ENCODE results near the gene NTPCR.

The NTPCR gene

DNA sequence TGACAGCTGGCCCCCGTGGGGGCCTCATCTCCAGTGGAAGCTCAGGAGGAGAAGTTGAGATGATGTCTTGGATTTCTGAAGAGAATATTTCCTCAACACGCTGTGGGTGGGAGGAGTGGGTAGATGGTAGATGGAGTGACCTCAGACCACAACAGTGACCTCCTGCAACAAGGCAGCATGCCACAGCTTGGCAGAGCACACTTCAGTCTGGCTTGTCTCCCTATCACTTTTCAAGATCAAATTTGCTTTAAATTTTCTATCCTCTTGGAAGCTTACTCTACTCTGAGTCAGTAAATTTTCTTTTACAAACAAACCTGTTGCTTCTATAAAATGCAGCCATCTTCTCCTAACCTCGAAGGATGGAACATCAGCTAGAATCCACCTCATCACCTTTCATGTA, 59.7 kb downstream of the NTPCR start:
- no peak for DNase-seq (ENCODE audit: low read depth)

DNA sequence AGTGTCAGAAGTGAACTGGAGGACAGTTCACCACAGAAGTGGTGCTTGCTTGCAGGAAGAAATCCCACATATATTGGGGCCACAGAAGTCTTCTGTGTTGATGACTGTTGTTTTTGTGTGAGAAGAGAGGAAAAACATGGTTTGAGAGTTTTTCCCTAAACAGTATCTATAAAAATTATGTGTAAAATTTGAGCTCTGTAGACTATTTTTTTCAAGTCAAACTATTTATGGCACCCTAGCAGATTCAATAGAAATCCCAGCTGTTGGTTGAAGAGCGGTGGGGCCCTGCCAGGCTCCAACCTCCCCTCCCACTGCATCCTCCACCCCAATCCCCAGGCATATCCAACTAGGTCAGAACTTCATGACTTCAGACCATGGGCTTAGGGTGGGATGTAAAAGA, 61.6 kb downstream of the NTPCR start:
- no peak for DNase-seq (ENCODE audit: low read depth)

DNA sequence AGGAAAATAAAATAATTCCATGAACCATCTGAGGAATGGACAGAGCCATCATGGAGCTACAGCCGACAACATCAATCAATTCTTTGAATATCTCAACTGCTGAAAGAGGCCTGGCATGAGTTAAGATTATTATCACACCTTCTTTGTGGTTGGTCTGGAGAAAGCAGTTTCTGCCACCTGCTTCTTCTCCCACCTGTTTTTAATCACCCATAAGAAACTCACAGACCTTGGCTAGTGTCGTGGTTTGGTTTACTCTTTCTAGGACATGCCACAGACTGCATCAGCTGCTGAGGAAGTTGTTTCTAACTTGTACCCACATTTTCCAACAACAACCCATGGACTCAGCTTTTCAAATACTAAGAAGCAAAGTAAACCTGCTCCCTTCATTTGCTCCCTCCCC, 65.6 kb downstream of the NTPCR start:
- DNase-seq (ENCODE audit: low read depth), result no peak

DNA sequence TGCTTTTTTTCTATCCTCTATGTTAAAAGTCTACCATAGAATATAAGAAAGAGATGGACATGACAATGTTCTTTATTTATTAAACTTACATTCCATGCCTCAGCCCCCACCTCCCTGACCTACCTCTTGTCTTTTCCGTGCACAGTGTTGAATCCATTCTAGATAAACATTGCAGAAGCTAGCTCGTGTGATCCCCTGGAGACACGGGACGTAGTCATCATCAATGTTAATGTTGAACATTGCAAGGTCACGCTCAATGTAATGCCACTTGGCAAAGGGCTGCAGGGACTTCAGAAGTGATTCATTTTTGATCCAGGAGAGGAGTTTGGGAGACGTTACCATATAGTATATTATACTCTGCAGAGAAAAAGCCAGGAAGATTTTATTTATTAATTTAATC, 66.4 kb downstream of the NTPCR start:
- DNase-seq (ENCODE audit: low read depth), result no peak

DNA sequence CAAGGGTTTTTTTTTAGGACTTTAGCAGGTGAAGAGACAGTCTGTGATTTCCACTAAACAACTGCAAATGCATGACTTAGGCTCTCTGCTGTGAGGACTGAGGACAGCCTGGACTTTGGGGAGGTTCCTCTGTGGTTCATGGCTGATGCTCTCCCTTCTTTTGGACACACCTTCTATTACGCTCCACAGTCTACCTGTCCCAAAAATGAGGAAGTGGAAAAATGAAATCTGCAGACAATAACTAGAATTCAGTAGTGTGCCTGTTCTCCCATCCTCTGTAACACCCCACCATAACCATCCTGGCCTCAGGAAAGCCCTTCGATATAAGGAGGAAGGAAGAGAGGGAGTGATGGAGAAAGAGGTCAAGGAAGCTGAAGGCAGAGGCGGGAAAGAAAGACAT, 68.7 kb downstream of the NTPCR start:
- DNase-seq (ENCODE audit: low read depth), result no peak

DNA sequence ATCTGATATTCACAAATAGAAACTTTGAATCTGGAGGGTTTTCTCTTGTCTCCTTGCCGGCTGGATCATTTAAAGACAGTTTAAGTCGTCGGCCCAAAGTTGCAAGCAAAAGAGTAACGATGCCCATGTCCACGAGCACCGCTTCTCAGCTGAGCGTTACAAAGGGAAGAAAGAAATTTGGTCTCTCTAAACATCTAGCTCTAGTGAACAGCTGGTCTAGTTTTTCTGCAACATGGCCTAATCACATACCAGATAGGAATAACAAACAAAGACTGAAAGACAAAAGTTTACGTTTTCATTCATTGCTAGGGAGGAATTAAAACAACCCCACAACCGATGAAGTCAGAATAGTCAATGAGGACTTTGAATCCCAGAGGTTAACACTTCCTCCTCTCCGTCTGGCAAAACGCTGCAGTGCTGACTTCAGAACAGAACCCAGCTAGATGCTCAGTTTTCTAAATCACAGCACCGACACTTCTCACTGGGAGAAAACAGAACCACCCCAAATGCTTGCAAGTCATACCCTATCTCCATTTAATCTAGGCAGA, 69.4 kb downstream of the NTPCR start:
- DNase-seq (ENCODE audit: low read depth), result no peak

DNA sequence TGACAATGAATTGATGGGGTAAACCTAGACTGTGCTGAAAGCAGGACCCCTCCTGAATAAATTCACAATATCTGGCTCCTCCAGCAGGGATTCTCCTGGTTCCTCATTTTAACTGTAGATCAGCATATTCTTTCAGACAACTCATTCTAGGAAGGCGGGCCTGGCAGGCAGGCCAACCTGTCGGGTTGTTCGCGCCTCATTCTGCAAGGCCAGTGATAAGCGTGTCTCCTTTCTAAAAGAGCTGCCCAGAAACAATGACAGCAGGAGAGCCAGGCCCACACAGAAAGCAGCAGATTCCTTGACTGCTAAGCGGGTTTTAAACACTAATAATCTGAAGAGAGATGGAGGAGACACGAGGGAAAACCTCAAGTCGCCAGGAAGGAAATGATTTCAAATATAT, 70.0 kb downstream of the NTPCR start:
- no peak for DNase-seq (ENCODE audit: low read depth)

DNA sequence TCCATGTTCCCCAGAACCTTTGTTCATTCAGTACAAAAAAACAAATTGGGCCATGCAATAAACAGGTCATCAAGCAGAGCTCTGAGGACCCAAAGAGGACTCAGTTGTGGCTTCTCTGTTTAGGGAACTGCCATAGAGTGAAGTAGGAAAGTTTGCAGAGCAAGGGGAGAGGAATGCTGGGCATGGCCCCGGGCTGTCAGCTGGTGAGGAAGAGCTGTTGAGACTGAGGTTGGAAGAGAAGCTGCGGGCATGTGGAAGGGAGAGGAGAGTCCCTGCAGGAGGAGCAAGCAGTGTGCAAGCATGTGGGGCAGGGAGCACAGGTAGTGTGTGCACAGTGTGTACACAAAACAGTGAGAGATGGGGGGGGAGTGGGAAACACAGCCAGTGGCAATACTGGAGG, 71.8 kb downstream of the NTPCR start:
- no peak for DNase-seq (ENCODE audit: low read depth)

DNA sequence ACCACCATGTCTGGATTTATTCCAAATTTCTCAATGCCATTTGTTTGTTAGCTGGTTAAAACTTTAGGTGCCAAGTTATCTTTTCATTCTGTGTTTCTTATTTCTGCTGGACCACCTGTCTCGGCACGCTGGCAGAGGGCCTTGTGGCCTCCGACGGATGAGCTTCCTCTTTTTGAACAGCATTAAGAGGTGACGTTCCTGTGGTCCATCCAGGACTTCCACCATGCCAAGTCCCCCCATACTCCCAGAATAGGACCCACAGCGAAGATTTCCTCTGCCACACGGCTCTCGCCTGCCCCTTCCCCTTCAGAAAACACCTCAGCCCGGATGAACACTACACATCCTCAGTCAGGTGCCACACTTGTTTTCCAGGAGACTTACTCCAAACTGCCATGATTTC, 73.8 kb downstream of the NTPCR start:
- DNase-seq (ENCODE audit: low read depth), result no peak

DNA sequence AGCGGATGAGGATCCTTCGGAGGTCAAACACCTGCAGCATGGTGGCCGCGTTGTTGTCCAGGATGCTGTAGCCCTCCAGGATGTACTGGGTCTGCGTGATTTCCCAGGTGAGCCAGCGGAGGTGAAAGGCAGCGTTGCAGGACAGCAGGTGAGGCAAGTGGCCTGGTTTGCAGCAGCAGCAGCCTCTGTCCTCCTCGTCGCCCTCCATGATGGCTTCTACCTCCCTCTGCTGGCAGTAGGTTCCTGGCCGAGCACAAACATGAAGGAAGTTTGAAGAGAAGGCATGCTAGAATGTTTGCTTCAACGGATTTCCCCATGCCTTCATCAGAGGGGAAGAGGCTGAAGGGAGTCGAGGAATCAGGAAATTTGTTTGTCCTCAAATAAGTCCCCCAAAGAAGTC, 74.7 kb downstream of the NTPCR start:
- DNase-seq (ENCODE audit: low read depth), result no peak

DNA sequence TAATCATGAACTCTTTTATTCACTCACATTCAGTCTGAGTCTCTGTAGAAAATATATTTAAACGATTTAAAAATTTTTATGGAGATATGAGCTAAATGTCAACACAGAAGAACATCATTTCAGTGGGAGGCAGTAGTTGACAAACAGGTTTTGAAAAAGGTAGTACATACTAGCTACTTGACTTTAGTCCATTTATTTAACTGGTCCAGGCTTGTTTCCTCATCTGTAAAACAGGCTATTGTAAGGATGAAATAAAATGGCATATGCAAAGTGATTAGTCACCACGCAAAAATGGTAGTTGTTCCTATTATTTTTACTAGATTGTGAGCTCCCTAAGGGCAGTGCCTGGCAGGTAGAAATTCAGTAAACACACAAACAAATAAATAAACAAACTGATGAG, 75.2 kb downstream of the NTPCR start:
- DNase-seq (ENCODE audit: low read depth), result no peak

DNA sequence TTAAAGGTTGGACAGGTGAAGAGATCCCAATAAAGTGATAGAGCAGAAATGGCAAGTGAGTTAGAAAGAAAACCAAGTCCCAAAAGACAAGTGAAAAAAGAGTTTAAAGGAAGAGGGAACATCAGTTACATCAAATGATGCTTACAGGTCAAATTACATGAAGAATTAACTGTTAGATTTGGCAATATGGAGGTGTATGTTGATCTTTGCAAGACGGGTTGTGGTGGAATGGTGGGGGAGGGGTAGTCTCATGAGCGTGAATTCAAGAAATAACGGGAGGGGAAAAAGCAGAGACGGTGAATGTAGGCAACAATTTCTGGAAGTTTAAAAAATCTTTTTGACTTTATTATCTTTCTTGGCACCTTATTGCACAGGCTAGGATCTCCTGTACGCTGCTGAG, 76.6 kb downstream of the NTPCR start:
- no peak for DNase-seq (ENCODE audit: low read depth)

DNA sequence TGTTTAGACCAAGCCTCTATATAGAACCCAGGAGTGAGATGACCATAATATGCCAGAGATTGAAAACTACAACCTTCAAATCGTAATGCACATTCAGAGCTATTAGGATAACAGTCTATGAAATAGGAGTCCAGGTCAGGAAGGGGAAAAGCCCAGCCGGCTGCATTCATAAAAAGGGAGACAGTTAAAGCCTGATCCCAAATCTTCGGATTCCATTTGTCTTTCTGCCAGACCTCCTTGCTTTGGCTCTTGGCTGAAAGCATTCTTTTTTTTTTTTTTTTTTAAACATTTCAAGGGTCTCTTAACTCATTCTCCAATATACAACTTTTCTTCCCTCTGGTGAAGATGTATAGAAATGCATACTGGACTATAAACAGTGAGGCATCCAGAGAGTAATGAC, 81.1 kb downstream of the NTPCR start:
- DNase-seq (ENCODE audit: low read depth), result no peak

DNA sequence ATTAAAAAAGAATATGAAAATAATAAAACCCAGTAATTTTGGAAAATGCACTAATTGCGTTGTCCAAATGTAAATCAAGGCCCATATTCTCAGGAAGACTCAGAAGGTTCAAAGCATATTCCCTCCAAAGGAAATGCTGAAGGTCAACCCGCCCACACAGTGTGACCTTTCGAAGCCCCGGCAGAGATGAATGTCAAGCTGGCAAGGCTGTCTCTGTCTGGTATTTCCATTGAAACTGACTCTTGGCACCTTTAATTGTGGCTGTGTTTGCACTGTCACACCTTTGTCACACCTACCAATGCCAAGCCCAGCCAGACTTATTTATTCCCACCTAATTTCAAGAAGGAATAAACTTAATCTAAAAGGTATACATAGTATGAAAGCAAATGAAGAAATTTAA, 82.5 kb downstream of the NTPCR start:
- no peak for DNase-seq (ENCODE audit: low read depth)

DNA sequence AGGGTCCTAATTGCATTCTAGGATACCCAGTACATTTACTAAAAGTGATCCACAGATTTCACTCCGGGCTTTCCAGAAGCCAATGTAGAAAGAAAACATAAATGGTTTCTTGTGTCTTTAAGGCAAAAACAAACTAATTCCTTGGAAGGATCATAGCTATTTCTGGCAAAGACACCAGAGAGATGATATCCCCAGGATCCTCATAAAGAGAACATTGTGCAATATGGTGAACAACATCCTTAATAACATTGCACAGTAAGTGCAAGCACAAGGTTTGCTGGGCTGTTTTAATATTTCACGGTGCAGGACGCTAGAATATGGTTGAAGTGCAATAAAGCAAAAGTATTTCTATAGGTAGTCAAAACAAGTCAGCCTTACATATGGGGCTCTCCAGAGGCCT, 83.0 kb downstream of the NTPCR start:
- no peak for DNase-seq (ENCODE audit: low read depth)
